H1 (cell line): Measurements from ENCODE around the gene INPP4B.

Experiments
- ATF3 ChIP-seq: IDR thresholded peaks from 2 replicates; pipeline ENCODE4 v1.6.1; 2011; ENCODE audit warnings: low read depth, mild to moderate bottlenecking, low read length; ENCODE audit not compliant: insufficient read depth
- CHD7 ChIP-seq: fragments of 300-600 bp; sonication (generic); IDR thresholded peaks from 2 replicates; pipeline ENCODE4 v1.7.1; 2012; ENCODE audit warnings: low read length, moderate library complexity, mild to moderate bottlenecking, inconsistent platforms; ENCODE audit not compliant: insufficient replicate concordance
- SIN3A ChIP-seq, 2 experiments: IDR thresholded peaks in 1 of 2; conservative IDR thresholded peaks in 1 of 2; 2 replicates each; pipeline ENCODE4 v1.6.1; 2011 to 2012; ENCODE audit warnings: low read length in 2 of 2, improper control_type of control experiment in 1 of 2, low read depth in 1 of 2, mild to moderate bottlenecking in 1 of 2
- ZNF274 ChIP-seq: IDR thresholded peaks from 2 replicates; pipeline ENCODE4 v1.7.0; 2012; ENCODE audit warnings: low read length, borderline replicate concordance; ENCODE audit errors: extremely low read depth

- TF ChIP-seq ATF3 (no peak), ZNF274 (no peak), CHD7 (no peak), SIN3A (conservative IDR thresholded peaks at IDR 0.05 in 1 of 2, IDR thresholded peaks at IDR 0.05 in 1 of 2; ENCODE audit: low read depth in 1 of 2, low read length in 2 of 2) (no peak)
These were observed 531.4 kb downstream of the INPP4B start for GRCh38 chr4:142314686-142315085.
